Cardiac muscle cell (in vitro differentiated cells and primary cell): Measurements from ENCODE around the gene TDP1. TPM values are rescaled to one million over a fixed set of nuclear protein-coding genes. Genes with fewer than 3 reads are reported as not detected.

Experiments used
- DNase-seq, 2 donors: peaks; one replicate each; pipeline versions ENCODE4 v3.0.0 to v3.0.0-alpha.2; 2010 to 2017; ENCODE audit warnings: low read depth in 1 of 2, low spot score in 1 of 2
- H3K27ac ChIP-seq: fragments of 200-600 bp; sonication (generic); 2 replicates; pipeline ENCODE4 v1.5.1; 2016
- H3K27me3 ChIP-seq: fragments of 200-600 bp; sonication (generic); 2 replicates; pipeline ENCODE4 v1.6.0; 2016; ENCODE audit warnings: control low read depth
- H3K36me3 ChIP-seq: fragments of 200-600 bp; sonication (generic); 2 replicates; pipeline ENCODE4 v1.5.1; 2016; ENCODE audit warnings: control low read depth
- H3K4me1 ChIP-seq: fragments of 200-600 bp; sonication (generic); 2 replicates; pipeline ENCODE4 v1.8.1; 2017; ENCODE audit warnings: low read depth, mild to moderate bottlenecking, mixed run types
- H3K4me3 ChIP-seq: fragments of 200-600 bp; sonication (generic); 2 replicates; pipeline ENCODE4 v1.5.1; 2016; ENCODE audit warnings: mild to moderate bottlenecking
- H3K9me3 ChIP-seq: fragments of 200-600 bp; sonication (generic); 2 replicates; pipeline ENCODE4 v1.5.1; 2017; ENCODE audit warnings: low read depth, mild to moderate bottlenecking, control low read depth
- CTCF ChIP-seq: IDR thresholded peaks from 2 replicates; pipeline ENCODE4 v1.5.1; 2012; ENCODE audit warnings: low read depth, mild to moderate bottlenecking, low read length
- polyA plus RNA-seq: library from polyadenylated mRNA; unstranded; fragments of >200 nt; fragmentation: Nextera tagmentation; extraction: Ambion mirVana; gene quantifications from 2 replicates; pipeline ENCODE4 v1.2.1, GENCODE V29; 2016
- total RNA-seq: library from RNA; depleted of rRNA; stranded (reverse); fragments of >200 nt; gene quantifications from 2 replicates; pipeline ENCODE4 v1.2.3, GENCODE V29; 2016

Gene TDP1
- total and polyA plus RNA-seq, 2 experiments from 2014 or later, result 26.6 to 35.0 TPM

GRCh38 chr14:89990623-89991275 is 35.0 kb downstream of the TDP1 start:
- Histone ChIP-seq H3K4me1 (no peaks in the 10 kb centered on the region), H3K4me3 (no peak overlapping the region), H3K36me3 (peaks cover 48% of the 10 kb centered on the region), H3K27me3 (no peaks in the 10 kb centered on the region), H3K9me3 (no peaks in the 10 kb centered on the region), H3K27ac (no peak overlapping the region)
- DNase-seq, result no peak
- TF ChIP-seq CTCF, result no peak

- no peaks in the 10 kb centered on the region for H3K27me3 ChIP-seq
- no peak for TF ChIP-seq CTCF
- H3K4me1 ChIP-seq, result no peaks in the 10 kb centered on the region
- DNase-seq, result no peak
- no peak overlapping the region for H3K4me3 ChIP-seq
- H3K9me3 ChIP-seq, result no peaks in the 10 kb centered on the region
- H3K27ac ChIP-seq, result no peak overlapping the region
- peaks cover 46% of the 10 kb centered on the region for H3K36me3 ChIP-seq
Observed at GRCh38 chr14:89992273-89992672, 36.5 kb downstream of the TDP1 start.

- DNase-seq, result no peak
Observed at GRCh38 chr14:89996963-89997362, 41.2 kb downstream of the TDP1 start.

GRCh38 chr14:90000935-90001334 is 45.2 kb downstream of the TDP1 start:
- H3K4me3 ChIP-seq, result no peak overlapping the region
- H3K27ac ChIP-seq, result no peak overlapping the region
- no peaks in the 10 kb centered on the region for H3K9me3 ChIP-seq
- no peak for TF ChIP-seq CTCF
- H3K36me3 ChIP-seq, result peaks cover 28% of the 10 kb centered on the region
- H3K27me3 ChIP-seq, result no peaks in the 10 kb centered on the region
- H3K4me1 ChIP-seq, result no peaks in the 10 kb centered on the region
- DNase-seq, result no peak

More at GRCh38 chr14:89996963-89997362, 41.2 kb downstream of the TDP1 start:
- no peak for TF ChIP-seq CTCF
- no peaks in the 10 kb centered on the region for H3K9me3 ChIP-seq
- H3K4me1 ChIP-seq, result no peaks in the 10 kb centered on the region
- no peak overlapping the region for H3K27ac ChIP-seq
- peaks cover 55% of the 10 kb centered on the region for H3K36me3 ChIP-seq
- no peak overlapping the region for H3K4me3 ChIP-seq
- H3K27me3 ChIP-seq, result no peaks in the 10 kb centered on the region

GRCh38 chr14:90003526-90004307 is 48.0 kb downstream of the TDP1 start:
- DNase-seq, result no peak
- Histone ChIP-seq H3K4me1 (no peaks in the 10 kb centered on the region), H3K27me3 (no peaks in the 10 kb centered on the region), H3K36me3 (peaks cover 18% of the 10 kb centered on the region), H3K9me3 (no peaks in the 10 kb centered on the region), H3K4me3 (no peak overlapping the region), H3K27ac (no peak overlapping the region)
- no peak for TF ChIP-seq CTCF
